Activated CD4-positive, alpha-beta T cell treated with anti-CD3 and anti-CD28 coated beads for 24 hours (primary cell): ENCODE results near the gene TPRG1L.

Experiments
- DNase-seq, 2 donors: peaks; one replicate each; pipeline ENCODE4 v3.0.0-alpha.2; 2020; ENCODE audit warnings: low read depth in 2 of 2

The TPRG1L gene

DNA sequence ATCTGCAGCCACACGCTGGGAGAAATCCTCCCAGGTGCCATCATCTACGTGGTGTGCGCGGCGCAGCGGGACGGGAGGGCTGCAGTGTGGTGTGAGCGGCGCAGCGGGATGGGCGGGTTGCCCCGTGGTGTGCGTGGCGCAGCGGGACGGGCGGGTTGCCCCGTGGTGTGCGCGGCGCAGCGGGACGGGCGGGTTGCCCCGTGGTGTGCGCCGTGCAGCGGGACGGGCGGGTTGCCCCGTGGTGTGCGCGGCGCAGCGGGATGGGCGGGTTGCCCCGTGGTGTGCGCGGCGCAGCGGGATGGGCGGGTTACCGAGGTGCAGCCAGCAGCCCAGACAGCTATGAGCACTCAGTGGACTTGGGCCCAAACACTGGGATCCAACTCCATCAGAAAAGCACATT, 20.4 kb downstream of the TPRG1L start:
- DNase-seq, result no peak

DNA sequence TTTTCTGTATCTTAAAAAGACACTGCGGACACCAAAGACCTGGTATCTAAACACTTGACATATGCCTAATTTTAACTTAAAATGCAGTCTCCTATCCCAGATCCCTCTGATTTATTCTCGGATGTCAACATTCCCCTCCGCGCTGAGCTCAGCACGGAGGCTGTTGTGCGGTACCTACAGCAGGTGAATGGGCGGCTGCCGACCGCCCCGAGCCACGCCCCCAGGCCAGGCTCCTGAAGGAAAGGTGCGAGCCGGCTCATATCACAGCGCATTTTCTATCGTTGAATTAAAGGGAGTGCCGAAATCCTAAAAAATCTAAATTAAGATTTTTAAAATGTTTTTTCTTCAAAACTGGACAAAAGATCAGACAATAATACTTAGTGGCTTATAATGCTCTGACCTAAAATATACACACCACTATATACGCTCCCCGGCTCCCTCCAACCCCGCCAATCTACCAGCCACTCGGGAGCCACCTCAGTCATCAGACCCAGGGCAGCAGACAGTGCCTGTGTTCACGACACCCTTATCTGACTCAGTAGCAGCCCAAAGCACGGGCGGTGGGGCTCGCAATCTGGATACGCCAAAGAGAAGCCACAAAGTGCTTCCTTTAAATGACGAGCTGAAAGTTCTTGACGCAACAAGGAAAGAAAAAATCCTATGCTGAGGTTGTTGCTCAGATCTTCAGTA, 21.0 kb downstream of the TPRG1L start:
- DNase-seq, result no peak

DNA sequence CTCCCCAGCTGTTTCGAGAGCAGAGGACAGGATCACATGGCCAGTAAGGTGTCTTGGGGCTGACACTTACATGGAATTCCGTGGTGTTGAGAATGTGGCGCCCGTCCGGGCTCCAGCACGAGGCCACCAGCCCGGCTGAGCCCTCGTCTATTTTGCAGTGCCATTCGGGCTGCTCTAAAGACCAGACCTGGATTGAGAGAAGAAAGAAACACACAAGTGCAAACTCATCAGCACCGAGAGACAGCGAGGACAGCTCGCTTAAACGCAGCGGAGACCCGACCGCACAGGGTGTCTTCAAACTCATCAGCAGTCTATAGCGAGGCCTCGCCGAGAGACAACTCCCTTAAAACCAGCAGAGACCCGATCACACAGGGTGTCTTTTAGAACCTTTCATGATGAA, 21.8 kb downstream of the TPRG1L start:
- no peak for DNase-seq

DNA sequence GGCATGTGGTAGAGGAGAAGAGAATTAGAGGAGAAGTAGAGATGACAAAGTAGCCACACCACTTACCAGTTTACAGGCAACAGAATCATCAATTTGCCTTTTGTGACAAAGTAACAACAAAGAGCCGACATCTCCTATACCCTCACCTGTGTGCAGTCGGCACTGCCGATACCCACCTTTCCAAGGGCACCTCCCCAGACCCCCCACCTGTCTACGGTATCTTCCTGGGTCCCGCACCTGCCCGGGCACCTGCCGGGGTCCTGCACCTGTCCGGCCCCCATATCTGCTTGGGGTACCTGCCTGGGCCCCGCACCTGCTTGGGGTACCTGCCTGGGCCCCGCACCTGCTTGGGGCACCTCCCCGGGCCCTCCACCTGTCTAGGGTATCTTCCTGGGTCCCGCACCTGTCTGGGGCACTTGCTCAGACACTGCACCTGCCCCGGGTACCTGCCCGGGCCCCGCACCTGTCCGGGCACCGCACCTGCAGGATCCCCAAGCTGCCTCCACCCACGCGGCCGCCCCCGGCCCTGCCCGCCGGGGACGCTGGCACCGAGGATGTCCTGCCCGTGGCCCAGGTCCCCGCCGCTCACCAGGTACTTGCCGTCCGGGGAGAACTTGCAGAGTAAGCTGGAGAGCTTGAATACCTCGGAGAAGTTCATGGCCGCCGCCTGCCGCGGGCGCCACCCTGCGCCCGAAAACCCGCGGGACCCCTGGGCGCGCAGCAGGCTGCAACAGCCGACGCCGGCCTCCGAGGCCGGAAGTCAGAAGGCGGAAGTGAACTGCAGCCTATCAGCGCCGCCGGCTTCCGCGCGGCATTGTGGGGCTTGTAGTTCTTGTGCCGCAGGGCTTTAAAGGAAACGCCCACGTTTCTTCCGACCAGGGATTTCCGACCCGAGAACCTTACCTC, 24.8 kb downstream of the TPRG1L start, which contains the start of gene WRAP73:
Gene WRAP73, minus strand, starts transcription at position 762 of the 906 bp plus-strand sequence. Its CDS starts 104 bp downstream, at position 658.
- DNase-seq, result peak; percentile 78 to 83

DNA sequence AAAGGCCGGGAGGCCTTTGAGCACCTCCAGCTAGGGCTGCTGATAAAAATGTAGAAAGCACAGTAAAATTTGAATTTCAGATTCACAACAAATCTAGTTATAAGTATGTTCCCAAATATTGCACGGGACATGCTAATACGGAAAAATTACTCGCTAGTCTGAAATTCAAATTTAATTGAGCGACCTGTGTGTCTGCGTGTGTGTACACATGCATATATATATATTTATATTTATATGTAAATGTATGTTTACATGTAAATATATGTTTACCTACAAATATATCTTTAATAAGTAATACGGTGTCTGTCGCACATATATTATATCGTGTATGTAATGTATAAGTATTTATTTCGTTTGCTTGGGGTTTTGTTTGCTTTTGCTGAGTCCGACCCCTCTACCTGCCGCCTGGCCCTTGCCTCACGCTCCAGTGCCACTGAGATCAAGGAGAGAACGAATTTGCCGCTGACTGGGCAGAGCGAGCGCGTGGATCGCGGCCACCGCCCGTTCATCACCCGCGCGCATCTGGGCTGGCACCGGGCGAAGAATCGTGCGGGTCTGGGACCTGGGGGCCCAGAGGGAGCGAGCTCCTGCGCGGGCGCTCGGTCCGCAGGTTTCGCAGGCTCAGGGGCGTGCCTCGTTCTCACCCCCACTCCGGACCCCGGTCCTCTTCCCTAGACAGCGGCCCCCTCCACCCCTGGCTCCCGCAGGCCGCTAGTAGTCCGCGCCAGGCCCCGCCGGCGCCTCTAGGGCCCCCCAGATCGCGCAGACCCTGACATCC, 25.6 kb downstream of the TPRG1L start:
- DNase-seq, result no peak

DNA sequence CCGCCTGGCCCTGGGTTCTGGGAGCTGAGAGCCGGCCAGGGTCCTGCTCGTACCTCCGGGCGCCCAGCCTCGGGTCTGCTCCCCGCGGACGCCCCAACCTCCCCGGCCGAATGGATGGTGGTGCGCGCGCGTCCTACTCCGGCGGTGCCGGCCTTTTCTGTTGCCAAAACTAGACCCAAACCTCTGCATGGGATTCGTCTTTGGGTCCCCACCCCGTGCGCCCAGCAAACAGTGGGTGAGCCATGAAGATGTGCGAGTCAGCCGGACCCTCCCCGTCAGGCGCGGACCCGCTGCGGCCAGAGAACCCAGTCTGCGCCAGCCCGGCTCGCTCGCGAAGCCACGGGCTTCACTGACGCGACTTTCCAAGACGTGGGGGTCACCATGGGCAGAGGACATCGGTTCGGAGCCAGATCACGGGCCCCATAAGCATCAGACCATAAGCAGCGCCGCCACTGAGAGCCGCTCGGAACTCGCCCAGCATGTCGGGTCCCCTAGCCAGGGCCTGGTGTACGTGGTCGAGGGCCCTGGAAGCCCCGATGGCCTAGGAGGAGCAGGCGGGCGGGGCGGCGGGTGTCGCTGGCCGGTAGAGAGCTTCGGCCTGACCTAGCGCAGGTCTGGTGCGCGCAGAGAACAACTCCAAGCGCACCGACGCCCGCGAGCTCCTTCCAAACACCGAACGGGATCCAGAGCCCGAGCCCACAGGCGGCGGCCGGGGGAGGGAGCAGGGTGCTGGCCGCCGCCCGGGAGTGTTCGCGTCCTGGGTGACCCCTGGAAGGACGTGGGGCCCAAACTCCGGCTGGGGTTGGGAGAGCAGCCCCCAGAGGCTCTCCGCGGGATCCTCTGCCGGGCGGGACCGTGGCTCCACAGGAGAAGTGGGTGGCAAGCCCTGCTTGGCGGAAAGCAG, 26.5 kb downstream of the TPRG1L start:
- no peak for DNase-seq

DNA sequence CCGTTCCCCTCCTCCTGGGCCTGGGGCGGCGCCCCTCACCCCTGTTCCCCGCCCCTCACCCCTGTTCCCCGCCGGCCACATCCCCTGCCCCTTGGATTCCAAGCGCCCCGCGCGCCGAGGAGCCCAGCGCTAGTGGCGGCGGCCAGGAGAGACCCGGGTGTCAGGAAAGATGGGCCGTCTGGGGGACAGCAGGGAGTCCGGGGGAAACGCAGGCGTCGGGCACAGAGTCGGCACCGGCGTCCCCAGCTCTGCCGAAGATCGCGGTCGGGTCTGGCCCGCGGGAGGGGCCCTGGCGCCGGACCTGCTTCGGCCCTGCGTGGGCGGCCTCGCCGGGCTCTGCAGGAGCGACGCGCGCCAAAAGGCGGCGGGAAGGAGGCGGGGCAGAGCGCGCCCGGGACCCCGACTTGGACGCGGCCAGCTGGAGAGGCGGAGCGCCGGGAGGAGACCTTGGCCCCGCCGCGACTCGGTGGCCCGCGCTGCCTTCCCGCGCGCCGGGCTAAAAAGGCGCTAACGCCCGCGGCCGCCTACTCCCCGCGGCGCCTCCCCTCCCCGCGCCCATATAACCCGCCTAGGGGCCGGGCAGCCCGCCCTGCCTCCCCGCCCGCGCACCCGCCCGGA, 27.2 kb downstream of the TPRG1L start, which contains the start of gene TP73:
Gene TP73, plus strand, starts transcription at position 587 of the 618 bp plus-strand sequence. CDS start 29,850 bp downstream, outside the sequence.
- no peak for DNase-seq

DNA sequence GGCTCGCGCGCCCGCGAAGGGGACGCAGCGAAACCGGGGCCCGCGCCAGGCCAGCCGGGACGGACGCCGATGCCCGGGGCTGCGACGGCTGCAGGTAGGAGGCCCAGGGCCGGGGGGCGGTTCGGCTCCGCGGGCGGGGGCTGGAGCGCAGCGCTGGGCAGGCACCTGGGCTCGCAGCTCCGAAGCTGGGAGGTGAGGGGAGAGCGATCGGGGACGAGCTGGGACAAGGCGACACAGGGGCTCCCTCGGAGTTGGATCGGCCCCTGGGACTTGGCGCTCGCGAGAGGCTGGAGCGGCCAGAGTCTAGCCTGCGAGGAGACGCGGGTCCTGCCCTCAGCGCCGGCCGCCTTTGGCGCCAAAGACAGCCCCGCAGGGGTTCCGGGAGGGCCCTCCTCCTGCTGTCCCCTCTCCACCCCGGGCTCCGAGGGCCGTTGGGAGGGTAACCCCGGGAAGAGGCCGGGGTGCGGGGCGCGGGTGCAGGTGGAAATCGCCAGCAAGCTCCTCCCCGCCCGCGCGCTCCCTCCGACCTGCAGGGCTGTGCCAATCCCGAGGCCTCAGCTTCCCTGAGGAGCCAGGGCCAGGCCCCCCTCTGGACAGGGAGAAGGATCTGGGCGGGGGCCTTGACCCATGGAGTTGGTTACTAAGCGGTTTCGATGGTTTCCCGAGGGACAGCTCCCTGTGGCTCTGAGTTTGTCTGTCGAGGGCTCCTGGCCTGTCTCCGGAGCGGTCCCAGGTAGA, 27.9 kb downstream of the TPRG1L start:
- DNase-seq, result no peak

DNA sequence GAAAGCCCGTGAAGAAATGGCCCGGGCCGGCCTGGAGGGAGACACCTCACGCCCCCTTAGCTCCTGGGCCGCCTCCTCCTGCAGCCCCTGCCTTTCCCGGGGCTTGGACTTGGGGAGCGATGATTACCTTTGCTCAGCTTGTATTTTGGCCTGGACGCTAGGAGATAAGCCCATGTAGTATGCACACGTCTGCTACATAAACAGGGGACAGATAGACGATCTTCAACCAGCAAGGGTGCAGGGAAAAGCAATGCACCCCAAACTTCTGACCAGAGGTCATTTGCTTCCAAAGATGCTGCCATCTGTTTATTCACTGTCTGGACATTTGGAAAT, 28.4 kb downstream of the TPRG1L start:
- no peak for DNase-seq

DNA sequence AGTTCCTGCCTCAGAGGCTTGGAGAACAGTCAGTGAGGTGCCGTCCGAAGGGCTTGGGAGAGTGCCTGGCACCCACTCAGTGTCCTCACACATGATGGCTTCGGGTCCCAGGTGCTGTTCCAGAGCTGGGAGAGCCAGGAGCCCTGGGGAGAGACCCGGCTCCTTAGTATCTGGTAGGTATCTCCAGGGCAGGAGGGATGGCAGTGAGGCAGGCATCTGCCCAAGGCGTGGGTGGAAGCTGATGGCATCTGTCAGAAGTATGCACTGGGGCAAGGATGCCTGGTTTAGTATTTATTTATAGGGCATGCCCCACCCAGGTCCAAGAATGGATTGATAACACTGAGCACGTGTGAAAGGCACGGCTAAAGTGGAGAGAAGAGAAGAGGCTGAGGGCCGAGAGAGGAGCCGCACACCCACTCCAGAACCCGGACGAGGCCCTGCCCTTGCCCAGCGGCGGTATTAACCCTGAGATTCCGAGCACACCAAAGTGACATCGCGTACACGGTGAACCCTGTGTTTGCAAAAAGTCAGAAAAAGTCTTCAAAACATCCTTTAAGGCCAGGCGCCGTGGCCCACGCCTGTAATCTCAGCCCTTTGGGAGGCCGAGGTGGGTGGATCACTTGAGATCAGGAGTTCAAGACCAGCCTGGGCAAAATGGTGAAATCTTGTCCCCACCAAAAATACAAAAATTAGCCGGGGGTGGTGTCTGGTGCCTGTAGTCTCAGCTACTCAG, 29.9 kb downstream of the TPRG1L start:
- no peak for DNase-seq

DNA sequence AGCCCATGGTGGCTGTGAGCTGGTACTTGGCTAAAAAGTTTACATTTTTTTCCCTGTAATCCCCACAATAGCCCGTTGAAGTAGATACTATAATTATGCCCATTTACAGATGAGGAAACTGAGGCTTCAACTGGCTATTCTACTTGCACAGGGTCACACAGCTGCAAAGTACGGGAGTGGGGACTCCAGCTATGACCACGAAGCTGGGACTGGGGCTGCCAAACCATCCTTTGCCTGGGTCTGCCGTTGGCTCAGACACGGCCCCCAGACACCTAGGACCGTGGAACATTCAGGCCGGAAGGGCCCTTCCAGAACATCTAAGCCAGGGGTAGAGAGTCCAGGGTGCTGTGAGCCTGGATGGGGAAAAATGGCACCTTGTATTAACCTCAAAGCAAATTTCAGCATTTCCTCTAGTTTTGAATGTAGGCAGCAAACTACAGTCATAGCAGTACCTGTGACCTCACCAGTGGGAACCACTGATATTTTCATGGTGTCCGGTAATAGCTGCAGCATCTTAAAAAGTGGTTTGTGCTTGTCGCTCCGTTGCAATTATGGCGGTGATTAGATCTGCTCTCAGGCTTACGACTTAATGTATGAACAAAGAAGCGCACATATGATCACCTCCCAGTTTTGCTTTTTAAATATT, 31.8 kb downstream of the TPRG1L start:
- DNase-seq, result no peak

DNA sequence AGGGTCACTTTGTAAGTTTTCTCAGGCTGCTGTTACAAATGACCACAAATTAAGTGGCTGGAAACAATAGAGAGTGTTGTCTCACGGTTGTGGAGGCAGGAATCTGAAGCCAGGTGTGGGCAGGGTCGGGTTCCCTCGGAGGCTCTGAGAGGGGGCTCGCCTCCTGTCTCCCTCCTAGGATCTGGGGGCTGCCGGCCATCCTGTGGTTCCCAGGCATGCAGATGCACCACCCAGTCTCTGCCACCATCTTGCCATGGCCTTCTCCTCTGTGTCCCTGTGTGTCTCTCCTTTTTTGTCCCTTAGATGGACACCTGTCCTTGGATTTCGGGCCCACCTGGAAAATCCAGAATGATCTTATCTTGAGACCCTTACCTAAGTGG, 32.3 kb downstream of the TPRG1L start:
- DNase-seq, result no peak

DNA sequence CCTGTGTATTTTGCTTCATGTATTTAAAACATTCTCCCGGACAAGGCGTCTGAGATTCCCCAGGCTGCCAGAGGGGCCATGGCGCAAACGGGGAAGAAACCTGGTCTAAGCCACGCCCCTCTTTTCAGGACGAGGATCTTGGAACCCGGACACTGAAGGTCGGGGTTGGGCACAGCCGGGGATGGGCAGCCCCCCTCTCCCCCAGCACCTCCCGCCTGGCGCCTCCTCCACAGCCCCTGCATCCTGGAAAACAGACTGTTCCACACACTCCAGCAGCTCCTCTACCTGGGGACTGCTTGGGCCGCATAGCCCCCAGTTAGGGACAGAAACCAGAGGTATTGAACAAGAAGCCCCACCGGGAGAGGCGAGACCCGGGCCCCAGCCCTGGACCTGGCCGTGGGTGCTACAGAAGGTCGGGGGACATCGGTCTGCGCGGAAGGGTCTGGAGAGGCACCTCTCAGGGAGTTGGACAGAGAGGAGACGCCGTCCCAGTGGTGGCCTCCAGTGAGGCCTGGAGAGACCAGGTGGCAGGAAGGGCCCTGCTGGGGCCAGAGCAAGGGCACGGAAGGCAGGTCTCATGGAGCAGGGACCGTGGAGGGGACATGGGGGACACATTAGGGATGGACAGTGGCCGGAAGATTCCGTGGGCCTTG, 32.9 kb downstream of the TPRG1L start:
- no peak for DNase-seq

DNA sequence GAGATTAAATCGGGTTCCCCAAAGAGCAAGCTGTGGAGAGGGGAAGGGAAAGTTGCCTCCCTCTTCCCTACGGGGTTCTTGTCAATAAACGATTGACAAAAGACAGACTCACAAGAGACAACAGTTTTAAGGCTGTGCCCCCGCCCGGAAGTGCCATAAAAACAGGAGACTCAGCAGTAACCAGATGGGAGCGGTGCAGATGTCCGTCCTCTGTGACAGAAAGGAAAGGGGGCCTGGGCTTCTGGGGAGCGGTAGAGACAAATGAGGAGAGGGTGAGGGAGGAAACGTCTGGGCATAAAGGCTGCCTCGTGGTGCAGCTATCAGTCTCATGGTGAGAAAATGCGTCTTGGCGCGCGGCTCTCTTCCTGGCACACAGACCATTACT, 33.4 kb downstream of the TPRG1L start:
- no peak for DNase-seq

DNA sequence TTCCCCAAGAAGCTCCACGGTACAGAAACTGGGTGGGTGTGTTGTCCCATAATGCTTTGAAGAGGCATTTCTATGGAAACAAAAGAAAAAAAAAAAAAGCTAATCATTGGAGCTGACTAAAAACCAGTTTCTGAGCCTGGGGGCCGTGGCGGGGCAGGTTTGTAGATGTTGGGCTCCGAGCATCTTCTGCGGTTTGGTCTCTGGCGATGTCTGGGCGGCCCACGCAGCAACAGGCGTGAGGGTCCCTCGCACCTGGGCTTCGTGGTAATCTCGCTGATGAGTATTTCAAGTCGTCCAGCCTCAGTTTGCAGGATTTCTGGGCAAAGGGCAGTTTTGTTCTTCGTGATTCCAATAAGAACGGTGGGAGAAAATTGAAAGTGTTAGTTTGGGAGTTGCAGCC, 34.3 kb downstream of the TPRG1L start:
- no peak for DNase-seq

DNA sequence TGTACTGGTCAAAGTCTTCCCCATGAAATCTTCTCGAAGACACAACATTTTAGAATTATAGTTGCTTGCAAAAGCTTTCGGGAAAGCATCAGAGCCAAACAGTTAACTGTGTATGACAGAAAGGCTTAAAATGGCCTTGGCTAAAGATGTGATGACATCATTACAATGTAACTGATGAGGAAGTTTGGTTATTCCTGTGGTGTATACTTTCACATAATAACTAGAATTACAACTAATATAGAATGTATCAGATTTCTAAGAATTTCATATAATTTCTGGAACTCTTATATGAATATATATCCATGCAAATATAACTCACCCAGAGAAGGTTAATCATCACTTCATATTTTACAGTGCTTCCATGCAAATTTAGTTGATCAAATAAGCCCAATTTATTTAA, 35.9 kb downstream of the TPRG1L start:
- DNase-seq, result no peak

DNA sequence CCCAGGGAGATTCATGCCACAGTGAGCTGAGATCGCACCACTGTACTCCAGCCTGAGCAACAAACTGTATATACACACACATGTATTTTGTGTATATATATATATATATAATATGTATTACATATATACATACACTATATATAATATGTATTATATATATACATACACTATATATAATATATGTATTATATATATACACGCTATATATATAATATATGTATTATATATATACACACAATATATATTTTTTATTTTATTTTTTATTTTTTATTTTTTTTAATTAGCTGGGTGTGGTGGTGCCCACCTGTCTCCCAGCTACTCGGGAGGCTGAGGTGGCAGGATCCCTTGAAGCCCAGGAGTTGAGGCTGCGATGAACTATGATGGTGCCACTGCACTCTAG, 36.8 kb downstream of the TPRG1L start:
- DNase-seq, result no peak

DNA sequence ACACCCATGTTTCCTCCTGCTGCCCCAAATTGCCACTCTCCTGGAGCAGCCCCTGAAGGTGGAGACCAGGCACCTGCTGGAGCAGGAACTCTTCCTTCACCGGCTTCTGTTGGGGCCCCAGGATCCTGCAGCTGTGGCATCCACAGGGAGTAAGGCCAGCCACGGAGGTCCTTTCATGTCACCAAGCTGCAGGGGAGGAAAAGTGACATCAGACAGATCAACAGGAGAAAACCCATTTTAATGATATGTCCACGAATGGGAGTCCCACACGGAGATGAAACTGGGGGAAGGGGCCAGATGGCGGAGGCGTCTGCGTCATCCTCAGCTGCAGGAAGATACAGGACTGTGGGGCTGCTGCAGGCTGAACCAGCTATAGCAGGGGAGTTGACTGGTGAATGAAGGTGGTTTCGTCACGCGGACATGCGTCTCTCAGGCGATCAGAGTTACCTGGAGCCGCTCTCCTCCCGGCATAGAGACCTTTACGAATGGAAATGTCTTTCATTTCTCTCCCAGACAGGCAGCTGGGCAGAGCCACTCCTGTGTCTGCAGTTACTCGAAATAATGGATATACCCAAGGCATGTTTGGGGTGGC, 37.4 kb downstream of the TPRG1L start:
- no peak for DNase-seq
